Peyer's patch (tissue), 4 donors: ENCODE data around the gene NABP2.

Experiments
- CTCF ChIP-seq, 6 experiments: fragments of 450-650 bp in 4 of 6; fragments of 200-600 bp in 2 of 6; sonication (generic) in 1 of 6; IDR thresholded peaks; one replicate each; pipeline ENCODE4 v1.5.1; 2017 to 2019; ENCODE audit warnings: antibody characterized with exemption in 6 of 6, mild to moderate bottlenecking in 3 of 6, moderate library complexity in 1 of 6
- POLR2A ChIP-seq, 2 donors: fragments of 450-650 bp; IDR thresholded peaks; one replicate each; pipeline ENCODE4 v1.5.1; 2017; ENCODE audit warnings: antibody characterized with exemption in 2 of 2, mild to moderate bottlenecking in 2 of 2, moderate library complexity in 2 of 2

- TF ChIP-seq CTCF (IDR thresholded peaks at IDR 0.05), result no peak
- no peak for TF ChIP-seq POLR2A (IDR thresholded peaks at IDR 0.05)
Measured at GRCh38 chr12:56221232-56221756, 2.8 kb upstream of the NABP2 start.
